Measurements from ENCODE around the gene NEK6. TPM values are rescaled to one million over a fixed set of nuclear protein-coding genes. Genes with fewer than 3 reads are reported as not detected.

Gene NEK6
- total and polyA plus RNA-seq, 9 of the 15 experiments (the other 6 are each of a cell fraction or from before 2014, with no cell fraction given), result 3.1 to 19.0 (median 8.4) TPM

GRCh38 chr9:124361128-124361527 lies 103.4 kb downstream of the NEK6 start:
- H3K4me1 ChIP-seq (replicated peaks in 1 of 2; ENCODE audit: control insufficient read depth in 2 of 2, insufficient read depth in 2 of 2, low read length in 2 of 2), result peaks cover 0 to 4% of the 10 kb centered on the region in 2 experiments; a peak in 2 of 5 replicates
- no peak overlapping the region for H2AFZ ChIP-seq (ENCODE audit: low read depth, low read length)
- no peak for FAIRE-seq
- POLR2A ChIA-PET, result interaction anchor here (1.5 to 2.0 kb wide), 3 partner anchors 10 to 17 kb away, joined by 4 to 10 read pairs (median 5); no protein-coding TSS in a partner anchor
- H3K9ac ChIP-seq (ENCODE audit: insufficient read depth in 1 of 2, low read depth in 2 of 2, low read length in 2 of 2), result no peak overlapping the region
- 88% methylated on average over 8 of the region's 8 CpGs for WGBS (ENCODE audit: insufficient coverage, low coverage, missing lambda C conversion rate)
- H3K4me2 ChIP-seq (ENCODE audit: insufficient read depth, low read length), result no peak overlapping the region
- CTCF ChIA-PET (ENCODE audit: low intra/inter-chr PET ratio), result no interaction called here
- H3K9me3 ChIP-seq (replicated peaks; ENCODE audit: control insufficient read depth, insufficient read depth, low read depth, low read length), result no peaks in the 10 kb centered on the region
- peaks cover 52% of the 10 kb centered on the region; the same call in 2 of the 3 replicates for H3K36me3 ChIP-seq (ENCODE audit: control insufficient read depth, insufficient read depth, low read length)
- ATAC-seq, result no peak
- BruUV-seq (replicated peaks), result no TSS peak
- no peaks in the 10 kb centered on the region for H3K27me3 ChIP-seq (ENCODE audit: control insufficient read depth in 2 of 2, insufficient read depth in 2 of 2, low read length in 2 of 2)
- no peak for DNase-seq (ENCODE audit: extremely low read depth in 1 of 4, low spot score in 3 of 4)
- in situ Hi-C loops (cut with MboI) (no loop called here), intact Hi-C loops (cut with micrococcal nuclease) (no loop called here)
- H3K27ac ChIP-seq (ENCODE audit: extremely low read depth, low read depth, low read length), result no peak overlapping the region
- H4K20me1 ChIP-seq (replicated peaks; ENCODE audit: control insufficient read depth, insufficient read depth, low read length), result peaks cover 31% of the 10 kb centered on the region
- no peak overlapping the region for H3K4me3 ChIP-seq
- peaks cover 88% of the 10 kb centered on the region for H3K79me2 ChIP-seq (ENCODE audit: control insufficient read depth, insufficient read depth, low read length)
- H3K9me1 ChIP-seq (ENCODE audit: control insufficient read depth, insufficient read depth, low read length), result no peaks in the 10 kb centered on the region
- TF ChIP-seq STAG1 (CRISPR knock-in tag; IDR thresholded peaks at IDR 0.05; ENCODE audit: borderline replicate concordance) (no peak), ZNF280A (IDR thresholded peaks at IDR 0.05; ENCODE audit: low read depth, partially characterized antibody) (no peak), NCOA6 (IDR thresholded peaks at IDR 0.05) (no peak), NUFIP1 (IDR thresholded peaks at IDR 0.05; ENCODE audit: partially characterized antibody) (no peak), AFF1 (IDR thresholded peaks at IDR 0.05; ENCODE audit: low read depth in 1 of 2, partially characterized antibody in 2 of 2) (no peak), FOXM1 (IDR thresholded peaks at IDR 0.05; ENCODE audit: low read depth) (no peak), FOXM1 (CRISPR knock-in tag; IDR thresholded peaks at IDR 0.05; ENCODE audit: low read depth) (no peak), SPI1 (IDR thresholded peaks at IDR 0.05; ENCODE audit: borderline replicate concordance, low read depth, low read length) (no peak), ZBTB26 (CRISPR knock-in tag; IDR thresholded peaks at IDR 0.05) (no peak), HMGXB4 (CRISPR knock-in tag; IDR thresholded peaks at IDR 0.05) (no peak), ZNF121 (CRISPR knock-in tag; conservative IDR thresholded peaks at IDR 0.05) (no peak), TCF7 (IDR thresholded peaks at IDR 0.05; ENCODE audit: borderline replicate concordance) (no peak), GTF2E2 (tag; IDR thresholded peaks at IDR 0.05) (no peak), ZNF644 (tag; IDR thresholded peaks at IDR 0.05; ENCODE audit: low read depth) (no peak), ATF7 (IDR thresholded peaks at IDR 0.05) (no peak), CBX1 (IDR thresholded peaks at IDR 0.05; ENCODE audit: low read depth) (no peak)

Measured in K562 (cell line).